GM21515 (cell line): ENCODE measurements around the gene ZGRF1.
"Not testable (repeated sequence)": the region's sequence is repeated elsewhere in the genome, so short reads cannot be mapped to it uniquely, and the experiment has no call there.

ENCODE experiments used
- ATAC-seq: cut with Tn5 transposase; IDR thresholded peaks from one replicate; pipeline ENCODE4 v1.9.1; 2021; ENCODE audit not compliant: unreplicated experiment

The ZGRF1 gene

GRCh38 chr4:112516471-112517066 is 120.1 kb downstream of the ZGRF1 start:
- peak; percentile 29 for ATAC-seq

- no peak for ATAC-seq
Observed at GRCh38 chr4:112516066-112516470, 120.6 kb downstream of the ZGRF1 start, which contains the start of gene NEUROG2. Gene NEUROG2, minus strand, starts transcription at chr4:112516180. Its CDS starts 705 bp downstream, at chr4:112515475.

- peak; percentile 33 for ATAC-seq
Observed at GRCh38 chr4:112515198-112516065, 121.3 kb downstream of the ZGRF1 start.

- ATAC-seq: peak; percentile 4
Observed at GRCh38 chr4:112514647-112515197, 122.0 kb downstream of the ZGRF1 start.

- peak; percentile 3 for ATAC-seq
Observed at GRCh38 chr4:112513971-112514646, 122.6 kb downstream of the ZGRF1 start.

- ATAC-seq: no peak
Observed at GRCh38 chr4:112511803-112512118, 124.9 kb downstream of the ZGRF1 start.

GRCh38 chr4:112511093-112511802 is 125.5 kb downstream of the ZGRF1 start:
- no peak for ATAC-seq

GRCh38 chr4:112510291-112511092 is 126.2 kb downstream of the ZGRF1 start:
- no peak for ATAC-seq

GRCh38 chr4:112509243-112510141 is 127.2 kb downstream of the ZGRF1 start:
- ATAC-seq: no peak

- ATAC-seq: no peak
Observed at GRCh38 chr4:112508356-112508755, 128.4 kb downstream of the ZGRF1 start.

GRCh38 chr4:112504807-112505206 is 131.9 kb downstream of the ZGRF1 start:
- no peak for ATAC-seq

GRCh38 chr4:112502871-112503270 is 133.8 kb downstream of the ZGRF1 start:
- ATAC-seq: no peak

GRCh38 chr4:112492321-112492720 is 144.4 kb downstream of the ZGRF1 start:
- ATAC-seq: no peak

- not testable (repeated sequence) for ATAC-seq
Observed at GRCh38 chr4:112490808-112491207, 145.9 kb downstream of the ZGRF1 start.
